GM23338 (cell line): ENCODE measurements around the gene BMP8B. TPM values are rescaled to one million over a fixed set of nuclear protein-coding genes. Genes with fewer than 3 reads are reported as not detected.

Experiments
- ATAC-seq: fragments of 200-7000 bp; cut with Tn5 transposase; 3 replicates; pipeline ENCODE4 v1.9.1; 2020
- DNase-seq: peaks from one replicate; pipeline ENCODE4 v3.0.0-alpha.2; 2015; ENCODE audit warnings: low spot score
- H2AFZ ChIP-seq: fragments of 200-600 bp; sonication (generic); 2 replicates; pipeline ENCODE4 v1.8.0; 2016; ENCODE audit warnings: antibody characterized with exemption, mild to moderate bottlenecking, moderate library complexity
- H3F3A ChIP-seq: fragments of 200-600 bp; sonication (generic); replicated peaks from 2 replicates; pipeline ENCODE4 v1.8.0; 2017; ENCODE audit warnings: antibody characterized with exemption, mixed run types, low read depth
- H3K27ac ChIP-seq: fragments of 200-600 bp; sonication (generic); 2 replicates; pipeline ENCODE4 v1.6.1; 2016; ENCODE audit warnings: low read depth
- H3K27me3 ChIP-seq: fragments of 200-600 bp; sonication (generic); 2 replicates; pipeline ENCODE4 v1.8.0; 2016; ENCODE audit warnings: mild to moderate bottlenecking, mixed run types, moderate library complexity; ENCODE audit not compliant: insufficient read depth
- H3K36me3 ChIP-seq: fragments of 200-600 bp; sonication (generic); 2 replicates; pipeline ENCODE4 v1.8.0; 2016; ENCODE audit warnings: mild to moderate bottlenecking; ENCODE audit not compliant: insufficient read depth
- H3K4me1 ChIP-seq: fragments of 200-600 bp; sonication (generic); 2 replicates; pipeline ENCODE4 v1.8.0; 2016; ENCODE audit warnings: mild to moderate bottlenecking, moderate library complexity; ENCODE audit not compliant: insufficient read depth
- H3K4me2 ChIP-seq: fragments of 200-600 bp; sonication (generic); 2 replicates; pipeline ENCODE4 v1.7.1; 2017; ENCODE audit warnings: mixed run types
- H3K4me3 ChIP-seq: fragments of 200-600 bp; sonication (generic); 2 replicates; pipeline ENCODE4 v1.6.1; 2016; ENCODE audit warnings: mixed run types
- H3K79me2 ChIP-seq: fragments of 200-600 bp; sonication (generic); replicated peaks from 2 replicates; pipeline ENCODE4 v1.8.0; 2017; ENCODE audit warnings: mild to moderate bottlenecking; ENCODE audit not compliant: insufficient read depth
- H3K9me2 ChIP-seq: fragments of 200-600 bp; sonication (generic); 2 replicates; pipeline ENCODE4 v1.8.0; 2017; ENCODE audit not compliant: insufficient read depth
- H4K20me1 ChIP-seq: fragments of 200-600 bp; sonication (generic); replicated peaks from 2 replicates; pipeline ENCODE4 v1.8.0; 2017; ENCODE audit warnings: mild to moderate bottlenecking; ENCODE audit not compliant: insufficient read depth
- H3K27ac Mint-ChIP-seq: 2 replicates; pipeline ENCODE4 v1.8.0; 2020; ENCODE audit warnings: inconsistent platforms, mild to moderate bottlenecking, moderate library complexity, mixed read lengths
- H3K27me3 Mint-ChIP-seq: 3 replicates; pipeline ENCODE4 v1.8.0; 2022; ENCODE audit warnings: low read depth, mild to moderate bottlenecking, moderate library complexity, mixed read lengths, inconsistent platforms; ENCODE audit not compliant: insufficient read depth, poor library complexity
- H3K36me3 Mint-ChIP-seq: 3 replicates; pipeline ENCODE4 v1.8.0; 2021; ENCODE audit warnings: low read depth, mild to moderate bottlenecking, inconsistent platforms, moderate library complexity, mixed read lengths
- H3K4me1 Mint-ChIP-seq: 3 replicates; pipeline ENCODE4 v1.8.0; 2020; ENCODE audit warnings: mild to moderate bottlenecking, inconsistent platforms, mixed read lengths
- H3K4me3 Mint-ChIP-seq: 3 replicates; pipeline ENCODE4 v1.8.0; 2021; ENCODE audit warnings: moderate library complexity, mild to moderate bottlenecking, inconsistent platforms, mixed read lengths
- H3K9me3 Mint-ChIP-seq: 3 replicates; pipeline ENCODE4 v1.8.0; 2020; ENCODE audit warnings: moderate library complexity, mild to moderate bottlenecking, inconsistent platforms, mixed read lengths
- CREB1 ChIP-seq: fragments of 250-450 bp; sonication (Bioruptor Pico); IDR thresholded peaks from 2 replicates; pipeline ENCODE4 v1.5.0; 2020; ENCODE audit warnings: low read depth, mild to moderate bottlenecking, moderate library complexity
- CTCF ChIP-seq, 2 experiments: fragments of 200-600 bp in 1 of 2; sonication (generic) in 1 of 2; conservative IDR thresholded peaks; 2 replicates each; pipeline versions ENCODE4 v1.5.1 to v1.6.1; 2016 to 2017; ENCODE audit warnings: antibody characterized with exemption in 2 of 2, low read depth in 2 of 2, mild to moderate bottlenecking in 2 of 2, moderate library complexity in 1 of 2
- EZH2 ChIP-seq: fragments of 200-600 bp; sonication (generic); IDR thresholded peaks from one replicate; pipeline ENCODE4 v1.8.0; 2017; ENCODE audit warnings: antibody characterized with exemption, mild to moderate bottlenecking, low read depth; ENCODE audit not compliant: unreplicated experiment
- JUNB ChIP-seq: IDR thresholded peaks from one replicate; pipeline ENCODE4 v1.6.1; 2016; ENCODE audit warnings: antibody characterized with exemption; ENCODE audit not compliant: unreplicated experiment
- NANOG ChIP-seq: IDR thresholded peaks from 2 replicates; pipeline ENCODE4 v1.6.1; 2016; ENCODE audit warnings: antibody characterized with exemption, borderline replicate concordance
- POLR2AphosphoS5 ChIP-seq: IDR thresholded peaks from 2 replicates; pipeline ENCODE4 v1.6.1; 2016; ENCODE audit warnings: antibody characterized with exemption, low read depth
- REST ChIP-seq: IDR thresholded peaks from one replicate; pipeline ENCODE4 v1.6.1; 2018; ENCODE audit warnings: antibody characterized with exemption; ENCODE audit not compliant: unreplicated experiment
- ZNF114 ChIP-seq: fragments of 250-450 bp; sonication (Bioruptor Pico); IDR thresholded peaks from 2 replicates; pipeline ENCODE4 v1.5.0; 2020; ENCODE audit warnings: mild to moderate bottlenecking, moderate library complexity
- polyA plus RNA-seq: library from polyadenylated mRNA; unstranded; fragments of >200 nt; fragmentation: Nextera tagmentation; extraction: Ambion mirVana; gene quantifications from 2 replicates; pipeline ENCODE4 v1.2.1, GENCODE V29; 2016
- total RNA-seq: library from RNA; depleted of rRNA; stranded (reverse); fragments of >200 nt; shearing (Covaris generic); gene quantifications from 2 replicates; pipeline ENCODE4 v1.2.3, GENCODE V29; 2014
- TF ChIP-seq, protein P1 (sequence below): fragments of 250-450 bp; sonication (Bioruptor Pico); IDR thresholded peaks from 2 replicates; pipeline ENCODE4 v1.5.0; 2020; ENCODE audit warnings: mild to moderate bottlenecking, moderate library complexity

The BMP8B gene
- total and polyA plus RNA-seq, 2 experiments from 2014 or later, result 0.16 to 0.90 TPM

- TF ChIP-seq CTCF (conservative IDR thresholded peaks at IDR 0.05; ENCODE audit: low read depth in 2 of 2) (no peak), JUNB (no peak), REST (no peak), NANOG (no peak), ZNF114 (no peak), EZH2 (no peak), CREB1 (CRISPR knock-in tag) (no peak)
These were observed 8.8 kb downstream of the BMP8B start (continued) for GRCh38 chr1:39779821-39780220.

DNA sequence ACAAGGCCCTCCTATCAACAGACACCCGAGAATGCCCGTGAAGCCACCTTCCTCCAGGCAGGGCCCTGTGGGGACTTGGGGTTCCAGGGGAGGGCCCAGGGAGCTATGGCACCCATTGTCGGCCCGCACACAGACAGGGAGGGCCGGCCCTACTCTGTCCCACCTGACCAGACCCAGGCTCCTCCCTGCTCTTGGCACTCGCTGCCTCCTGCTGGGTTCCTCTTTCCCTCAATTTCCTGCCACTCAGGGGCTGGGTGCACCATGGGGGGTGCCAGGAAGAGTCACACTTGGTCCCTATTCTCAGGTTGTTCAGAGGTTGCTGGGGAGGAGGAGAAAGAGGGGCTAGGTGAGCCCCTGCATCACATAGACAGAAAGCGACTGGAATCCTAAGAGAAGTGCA lies 9.5 kb downstream of the BMP8B start:
- Histone ChIP-seq H4K20me1 (no peaks in the 10 kb centered on the region), H2AFZ (no peak overlapping the region), H3K4me2 (no peak overlapping the region), H3F3A (no peaks in the 10 kb centered on the region), H3K36me3 (no peaks in the 10 kb centered on the region), H3K27me3 (peaks cover 18% of the 10 kb centered on the region), H3K79me2 (no peaks in the 10 kb centered on the region), H3K9me2 (no peaks in the 10 kb centered on the region), H3K27ac (no peak overlapping the region), H3K4me3 (no peak overlapping the region), H3K4me1 (no peaks in the 10 kb centered on the region)
- Mint-ChIP-seq H3K9me3 (no peaks in the 10 kb centered on the region), H3K4me1 (peaks cover 4% of the 10 kb centered on the region; the same call in 2 of the 3 replicates), H3K27me3 (peaks cover 17% of the 10 kb centered on the region), H3K4me3 (no peak overlapping the region), H3K27ac (no peak overlapping the region), H3K36me3 (no peaks in the 10 kb centered on the region)
- ATAC-seq (peak; percentile 28; the same call in 2 of the 3 replicates), DNase-seq (no peak)
- TF ChIP-seq, protein P1, sequence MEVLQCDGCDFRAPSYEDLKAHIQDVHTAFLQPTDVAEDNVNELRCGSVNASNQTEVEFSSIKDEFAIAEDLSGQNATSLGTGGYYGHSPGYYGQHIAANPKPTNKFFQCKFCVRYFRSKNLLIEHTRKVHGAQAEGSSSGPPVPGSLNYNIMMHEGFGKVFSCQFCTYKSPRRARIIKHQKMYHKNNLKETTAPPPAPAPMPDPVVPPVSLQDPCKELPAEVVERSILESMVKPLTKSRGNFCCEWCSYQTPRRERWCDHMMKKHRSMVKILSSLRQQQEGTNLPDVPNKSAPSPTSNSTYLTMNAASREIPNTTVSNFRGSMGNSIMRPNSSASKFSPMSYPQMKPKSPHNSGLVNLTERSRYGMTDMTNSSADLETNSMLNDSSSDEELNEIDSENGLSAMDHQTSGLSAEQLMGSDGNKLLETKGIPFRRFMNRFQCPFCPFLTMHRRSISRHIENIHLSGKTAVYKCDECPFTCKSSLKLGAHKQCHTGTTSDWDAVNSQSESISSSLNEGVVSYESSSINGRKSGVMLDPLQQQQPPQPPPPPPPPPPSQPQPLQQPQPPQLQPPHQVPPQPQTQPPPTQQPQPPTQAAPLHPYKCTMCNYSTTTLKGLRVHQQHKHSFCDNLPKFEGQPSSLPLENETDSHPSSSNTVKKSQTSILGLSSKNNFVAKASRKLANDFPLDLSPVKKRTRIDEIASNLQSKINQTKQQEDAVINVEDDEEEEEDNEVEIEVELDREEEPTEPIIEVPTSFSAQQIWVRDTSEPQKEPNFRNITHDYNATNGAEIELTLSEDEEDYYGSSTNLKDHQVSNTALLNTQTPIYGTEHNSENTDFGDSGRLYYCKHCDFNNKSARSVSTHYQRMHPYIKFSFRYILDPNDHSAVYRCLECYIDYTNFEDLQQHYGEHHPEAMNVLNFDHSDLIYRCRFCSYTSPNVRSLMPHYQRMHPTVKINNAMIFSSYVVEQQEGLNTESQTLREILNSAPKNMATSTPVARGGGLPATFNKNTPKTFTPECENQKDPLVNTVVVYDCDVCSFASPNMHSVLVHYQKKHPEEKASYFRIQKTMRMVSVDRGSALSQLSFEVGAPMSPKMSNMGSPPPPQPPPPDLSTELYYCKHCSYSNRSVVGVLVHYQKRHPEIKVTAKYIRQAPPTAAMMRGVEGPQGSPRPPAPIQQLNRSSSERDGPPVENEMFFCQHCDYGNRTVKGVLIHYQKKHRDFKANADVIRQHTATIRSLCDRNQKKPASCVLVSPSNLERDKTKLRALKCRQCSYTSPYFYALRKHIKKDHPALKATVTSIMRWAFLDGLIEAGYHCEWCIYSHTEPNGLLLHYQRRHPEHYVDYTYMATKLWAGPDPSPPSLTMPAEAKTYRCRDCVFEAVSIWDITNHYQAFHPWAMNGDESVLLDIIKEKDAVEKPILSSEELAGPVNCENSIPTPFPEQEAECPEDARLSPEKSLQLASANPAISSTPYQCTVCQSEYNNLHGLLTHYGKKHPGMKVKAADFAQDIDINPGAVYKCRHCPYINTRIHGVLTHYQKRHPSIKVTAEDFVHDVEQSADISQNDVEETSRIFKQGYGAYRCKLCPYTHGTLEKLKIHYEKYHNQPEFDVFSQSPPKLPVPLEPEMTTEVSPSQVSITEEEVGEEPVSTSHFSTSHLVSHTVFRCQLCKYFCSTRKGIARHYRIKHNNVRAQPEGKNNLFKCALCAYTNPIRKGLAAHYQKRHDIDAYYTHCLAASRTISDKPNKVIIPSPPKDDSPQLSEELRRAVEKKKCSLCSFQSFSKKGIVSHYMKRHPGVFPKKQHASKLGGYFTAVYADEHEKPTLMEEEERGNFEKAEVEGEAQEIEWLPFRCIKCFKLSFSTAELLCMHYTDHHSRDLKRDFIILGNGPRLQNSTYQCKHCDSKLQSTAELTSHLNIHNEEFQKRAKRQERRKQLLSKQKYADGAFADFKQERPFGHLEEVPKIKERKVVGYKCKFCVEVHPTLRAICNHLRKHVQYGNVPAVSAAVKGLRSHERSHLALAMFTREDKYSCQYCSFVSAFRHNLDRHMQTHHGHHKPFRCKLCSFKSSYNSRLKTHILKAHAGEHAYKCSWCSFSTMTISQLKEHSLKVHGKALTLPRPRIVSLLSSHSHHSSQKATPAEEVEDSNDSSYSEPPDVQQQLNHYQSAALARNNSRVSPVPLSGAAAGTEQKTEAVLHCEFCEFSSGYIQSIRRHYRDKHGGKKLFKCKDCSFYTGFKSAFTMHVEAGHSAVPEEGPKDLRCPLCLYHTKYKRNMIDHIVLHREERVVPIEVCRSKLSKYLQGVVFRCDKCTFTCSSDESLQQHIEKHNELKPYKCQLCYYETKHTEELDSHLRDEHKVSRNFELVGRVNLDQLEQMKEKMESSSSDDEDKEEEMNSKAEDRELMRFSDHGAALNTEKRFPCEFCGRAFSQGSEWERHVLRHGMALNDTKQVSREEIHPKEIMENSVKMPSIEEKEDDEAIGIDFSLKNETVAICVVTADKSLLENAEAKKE, result no peak
- TF ChIP-seq POLR2AphosphoS5, result no peak
- TF ChIP-seq CTCF (conservative IDR thresholded peaks at IDR 0.05; ENCODE audit: low read depth in 2 of 2), result no peak
- TF ChIP-seq EZH2, result no peak
